GM13977 (cell line): ENCODE data around the gene DNAL4.

Experiments used
- DNase-seq: peaks from one replicate; pipeline ENCODE4 v3.0.0; 2012; ENCODE audit warnings: low spot score
- CTCF ChIP-seq: IDR thresholded peaks from 2 replicates; pipeline ENCODE4 v1.5.1; 2012; ENCODE audit warnings: mild to moderate bottlenecking, control low read depth; ENCODE audit not compliant: insufficient read depth; ENCODE audit errors: extremely low read depth, missing control alignments
- in situ Hi-C: fragments of 300-500 bp; cut with MboI; formaldehyde crosslinking; loops from one replicate; pipeline ENCODE4 v1.12.0; 2022; ENCODE audit warnings: low sequenced_read_pairs, low pct_unique_long_range_greater_than_20kb, mixed read lengths, inconsistent platforms; ENCODE audit not compliant: unreplicated experiment

The DNAL4 gene

GRCh38 chr22:38783095-38783615 lies 10.8 kb downstream of the DNAL4 start:
- in situ Hi-C loops, result no loop called here
- no peak for TF ChIP-seq CTCF
- no peak for DNase-seq

GRCh38 chr22:38782402-38783094 lies 11.4 kb downstream of the DNAL4 start:
- peak; percentile 15 for DNase-seq
- no peak for TF ChIP-seq CTCF
- in situ Hi-C loops, result no loop called here

GRCh38 chr22:38781033-38781432 lies 12.9 kb downstream of the DNAL4 start:
- no peak for DNase-seq
- in situ Hi-C loops, result no loop called here
- TF ChIP-seq CTCF, result no peak

- DNase-seq, result no peak
- TF ChIP-seq CTCF, result no peak
- in situ Hi-C loops, result no loop called here
Observed at GRCh38 chr22:38777087-38777671, 16.8 kb downstream of the DNAL4 start.

- in situ Hi-C loops, result no loop called here
Observed at GRCh38 chr22:38776086-38776485, 17.9 kb downstream of the DNAL4 start.

GRCh38 chr22:38775656-38776055 lies 18.3 kb downstream of the DNAL4 start:
- in situ Hi-C loops, result no loop called here
- no peak for DNase-seq
- no peak for TF ChIP-seq CTCF

More at GRCh38 chr22:38776086-38776485, 17.9 kb downstream of the DNAL4 start:
- TF ChIP-seq CTCF, result no peak
- no peak for DNase-seq
